GM23338 (cell line): ENCODE data around the gene ACADS. TPM values are rescaled to one million over a fixed set of nuclear protein-coding genes. Genes with fewer than 3 reads are reported as not detected.

Source experiments
- ATAC-seq: fragments of 200-7000 bp; cut with Tn5 transposase; 3 replicates; pipeline ENCODE4 v1.9.1; 2020
- DNase-seq: peaks from one replicate; pipeline ENCODE4 v3.0.0-alpha.2; 2015; ENCODE audit warnings: low spot score
- H2AFZ ChIP-seq: fragments of 200-600 bp; sonication (generic); 2 replicates; pipeline ENCODE4 v1.8.0; 2016; ENCODE audit warnings: antibody characterized with exemption, mild to moderate bottlenecking, moderate library complexity
- H3F3A ChIP-seq: fragments of 200-600 bp; sonication (generic); replicated peaks from 2 replicates; pipeline ENCODE4 v1.8.0; 2017; ENCODE audit warnings: antibody characterized with exemption, mixed run types, low read depth
- H3K27ac ChIP-seq: fragments of 200-600 bp; sonication (generic); 2 replicates; pipeline ENCODE4 v1.6.1; 2016; ENCODE audit warnings: low read depth
- H3K27me3 ChIP-seq: fragments of 200-600 bp; sonication (generic); 2 replicates; pipeline ENCODE4 v1.8.0; 2016; ENCODE audit warnings: mild to moderate bottlenecking, mixed run types, moderate library complexity; ENCODE audit not compliant: insufficient read depth
- H3K36me3 ChIP-seq: fragments of 200-600 bp; sonication (generic); 2 replicates; pipeline ENCODE4 v1.8.0; 2016; ENCODE audit warnings: mild to moderate bottlenecking; ENCODE audit not compliant: insufficient read depth
- H3K4me1 ChIP-seq: fragments of 200-600 bp; sonication (generic); 2 replicates; pipeline ENCODE4 v1.8.0; 2016; ENCODE audit warnings: mild to moderate bottlenecking, moderate library complexity; ENCODE audit not compliant: insufficient read depth
- H3K4me2 ChIP-seq: fragments of 200-600 bp; sonication (generic); 2 replicates; pipeline ENCODE4 v1.7.1; 2017; ENCODE audit warnings: mixed run types
- H3K4me3 ChIP-seq: fragments of 200-600 bp; sonication (generic); 2 replicates; pipeline ENCODE4 v1.6.1; 2016; ENCODE audit warnings: mixed run types
- H3K79me2 ChIP-seq: fragments of 200-600 bp; sonication (generic); replicated peaks from 2 replicates; pipeline ENCODE4 v1.8.0; 2017; ENCODE audit warnings: mild to moderate bottlenecking; ENCODE audit not compliant: insufficient read depth
- H3K9me2 ChIP-seq: fragments of 200-600 bp; sonication (generic); 2 replicates; pipeline ENCODE4 v1.8.0; 2017; ENCODE audit not compliant: insufficient read depth
- H4K20me1 ChIP-seq: fragments of 200-600 bp; sonication (generic); replicated peaks from 2 replicates; pipeline ENCODE4 v1.8.0; 2017; ENCODE audit warnings: mild to moderate bottlenecking; ENCODE audit not compliant: insufficient read depth
- H3K27ac Mint-ChIP-seq: 2 replicates; pipeline ENCODE4 v1.8.0; 2020; ENCODE audit warnings: inconsistent platforms, mild to moderate bottlenecking, moderate library complexity, mixed read lengths
- H3K27me3 Mint-ChIP-seq: 3 replicates; pipeline ENCODE4 v1.8.0; 2022; ENCODE audit warnings: low read depth, mild to moderate bottlenecking, moderate library complexity, mixed read lengths, inconsistent platforms; ENCODE audit not compliant: insufficient read depth, poor library complexity
- H3K36me3 Mint-ChIP-seq: 3 replicates; pipeline ENCODE4 v1.8.0; 2021; ENCODE audit warnings: low read depth, mild to moderate bottlenecking, inconsistent platforms, moderate library complexity, mixed read lengths
- H3K4me1 Mint-ChIP-seq: 3 replicates; pipeline ENCODE4 v1.8.0; 2020; ENCODE audit warnings: mild to moderate bottlenecking, inconsistent platforms, mixed read lengths
- H3K4me3 Mint-ChIP-seq: 3 replicates; pipeline ENCODE4 v1.8.0; 2021; ENCODE audit warnings: moderate library complexity, mild to moderate bottlenecking, inconsistent platforms, mixed read lengths
- H3K9me3 Mint-ChIP-seq: 3 replicates; pipeline ENCODE4 v1.8.0; 2020; ENCODE audit warnings: moderate library complexity, mild to moderate bottlenecking, inconsistent platforms, mixed read lengths
- CREB1 ChIP-seq: fragments of 250-450 bp; sonication (Bioruptor Pico); IDR thresholded peaks from 2 replicates; pipeline ENCODE4 v1.5.0; 2020; ENCODE audit warnings: low read depth, mild to moderate bottlenecking, moderate library complexity
- EZH2 ChIP-seq: fragments of 200-600 bp; sonication (generic); IDR thresholded peaks from one replicate; pipeline ENCODE4 v1.8.0; 2017; ENCODE audit warnings: antibody characterized with exemption, mild to moderate bottlenecking, low read depth; ENCODE audit not compliant: unreplicated experiment
- EZH2phosphoT487 ChIP-seq: fragments of 200-600 bp; sonication (generic); IDR thresholded peaks from one replicate; pipeline ENCODE4 v1.8.1; 2018; ENCODE audit warnings: antibody characterized with exemption; ENCODE audit not compliant: unreplicated experiment
- JUNB ChIP-seq: IDR thresholded peaks from one replicate; pipeline ENCODE4 v1.6.1; 2016; ENCODE audit warnings: antibody characterized with exemption; ENCODE audit not compliant: unreplicated experiment
- NANOG ChIP-seq: IDR thresholded peaks from 2 replicates; pipeline ENCODE4 v1.6.1; 2016; ENCODE audit warnings: antibody characterized with exemption, borderline replicate concordance
- POLR2AphosphoS5 ChIP-seq: IDR thresholded peaks from 2 replicates; pipeline ENCODE4 v1.6.1; 2016; ENCODE audit warnings: antibody characterized with exemption, low read depth
- STAT1 ChIP-seq: IDR thresholded peaks from one replicate; pipeline ENCODE4 v1.6.1; 2016; ENCODE audit warnings: antibody characterized with exemption; ENCODE audit not compliant: unreplicated experiment
- ZNF114 ChIP-seq: fragments of 250-450 bp; sonication (Bioruptor Pico); IDR thresholded peaks from 2 replicates; pipeline ENCODE4 v1.5.0; 2020; ENCODE audit warnings: mild to moderate bottlenecking, moderate library complexity
- ZNF331 ChIP-seq: fragments of 250-450 bp; sonication (Bioruptor Pico); IDR thresholded peaks from 2 replicates; pipeline ENCODE4 v1.5.0; 2020; ENCODE audit warnings: low read depth, mild to moderate bottlenecking, moderate library complexity
- polyA plus RNA-seq: library from polyadenylated mRNA; unstranded; fragments of >200 nt; fragmentation: Nextera tagmentation; extraction: Ambion mirVana; gene quantifications from 2 replicates; pipeline ENCODE4 v1.2.1, GENCODE V29; 2016
- total RNA-seq: library from RNA; depleted of rRNA; stranded (reverse); fragments of >200 nt; shearing (Covaris generic); gene quantifications from 2 replicates; pipeline ENCODE4 v1.2.3, GENCODE V29; 2014
- TF ChIP-seq, protein P1 (sequence below): fragments of 250-450 bp; sonication (Bioruptor Pico); IDR thresholded peaks from 2 replicates; pipeline ENCODE4 v1.5.0; 2020; ENCODE audit warnings: mild to moderate bottlenecking, moderate library complexity
- TF ChIP-seq, protein P2 (sequence below): IDR thresholded peaks from one replicate; pipeline ENCODE4 v1.6.1; 2018; ENCODE audit warnings: antibody characterized with exemption; ENCODE audit not compliant: unreplicated experiment

The ACADS gene
- total and polyA plus RNA-seq, 2 experiments from 2014 or later: 3.1 to 5.7 TPM

- Histone ChIP-seq H3K27me3 (no peaks in the 10 kb centered on the region), H3K36me3 (peaks cover 3% of the 10 kb centered on the region; the same call in 1 of the 2 replicates), H3K79me2 (no peaks in the 10 kb centered on the region), H3K4me1 (peaks cover 5% of the 10 kb centered on the region; the same call in 1 of the 2 replicates), H3K27ac (0 out of 2 replicates have a peak overlapping the region, but pooled peaks have one; percentile 50), H2AFZ (no peak overlapping the region), H3K4me3 (no peak overlapping the region), H3F3A (no peaks in the 10 kb centered on the region), H3K4me2 (peak overlapping the region; percentile 40; the same call in 1 of the 2 replicates), H4K20me1 (no peaks in the 10 kb centered on the region), H3K9me2 (no peaks in the 10 kb centered on the region)
- TF ChIP-seq EZH2 (no peak), JUNB (no peak), ZNF331 (no peak), EZH2phosphoT487 (no peak), NANOG (no peak), POLR2AphosphoS5 (no peak), ZNF114 (CRISPR knock-in tag) (no peak), STAT1 (no peak), CREB1 (no peak)
- TF ChIP-seq, protein P1, sequence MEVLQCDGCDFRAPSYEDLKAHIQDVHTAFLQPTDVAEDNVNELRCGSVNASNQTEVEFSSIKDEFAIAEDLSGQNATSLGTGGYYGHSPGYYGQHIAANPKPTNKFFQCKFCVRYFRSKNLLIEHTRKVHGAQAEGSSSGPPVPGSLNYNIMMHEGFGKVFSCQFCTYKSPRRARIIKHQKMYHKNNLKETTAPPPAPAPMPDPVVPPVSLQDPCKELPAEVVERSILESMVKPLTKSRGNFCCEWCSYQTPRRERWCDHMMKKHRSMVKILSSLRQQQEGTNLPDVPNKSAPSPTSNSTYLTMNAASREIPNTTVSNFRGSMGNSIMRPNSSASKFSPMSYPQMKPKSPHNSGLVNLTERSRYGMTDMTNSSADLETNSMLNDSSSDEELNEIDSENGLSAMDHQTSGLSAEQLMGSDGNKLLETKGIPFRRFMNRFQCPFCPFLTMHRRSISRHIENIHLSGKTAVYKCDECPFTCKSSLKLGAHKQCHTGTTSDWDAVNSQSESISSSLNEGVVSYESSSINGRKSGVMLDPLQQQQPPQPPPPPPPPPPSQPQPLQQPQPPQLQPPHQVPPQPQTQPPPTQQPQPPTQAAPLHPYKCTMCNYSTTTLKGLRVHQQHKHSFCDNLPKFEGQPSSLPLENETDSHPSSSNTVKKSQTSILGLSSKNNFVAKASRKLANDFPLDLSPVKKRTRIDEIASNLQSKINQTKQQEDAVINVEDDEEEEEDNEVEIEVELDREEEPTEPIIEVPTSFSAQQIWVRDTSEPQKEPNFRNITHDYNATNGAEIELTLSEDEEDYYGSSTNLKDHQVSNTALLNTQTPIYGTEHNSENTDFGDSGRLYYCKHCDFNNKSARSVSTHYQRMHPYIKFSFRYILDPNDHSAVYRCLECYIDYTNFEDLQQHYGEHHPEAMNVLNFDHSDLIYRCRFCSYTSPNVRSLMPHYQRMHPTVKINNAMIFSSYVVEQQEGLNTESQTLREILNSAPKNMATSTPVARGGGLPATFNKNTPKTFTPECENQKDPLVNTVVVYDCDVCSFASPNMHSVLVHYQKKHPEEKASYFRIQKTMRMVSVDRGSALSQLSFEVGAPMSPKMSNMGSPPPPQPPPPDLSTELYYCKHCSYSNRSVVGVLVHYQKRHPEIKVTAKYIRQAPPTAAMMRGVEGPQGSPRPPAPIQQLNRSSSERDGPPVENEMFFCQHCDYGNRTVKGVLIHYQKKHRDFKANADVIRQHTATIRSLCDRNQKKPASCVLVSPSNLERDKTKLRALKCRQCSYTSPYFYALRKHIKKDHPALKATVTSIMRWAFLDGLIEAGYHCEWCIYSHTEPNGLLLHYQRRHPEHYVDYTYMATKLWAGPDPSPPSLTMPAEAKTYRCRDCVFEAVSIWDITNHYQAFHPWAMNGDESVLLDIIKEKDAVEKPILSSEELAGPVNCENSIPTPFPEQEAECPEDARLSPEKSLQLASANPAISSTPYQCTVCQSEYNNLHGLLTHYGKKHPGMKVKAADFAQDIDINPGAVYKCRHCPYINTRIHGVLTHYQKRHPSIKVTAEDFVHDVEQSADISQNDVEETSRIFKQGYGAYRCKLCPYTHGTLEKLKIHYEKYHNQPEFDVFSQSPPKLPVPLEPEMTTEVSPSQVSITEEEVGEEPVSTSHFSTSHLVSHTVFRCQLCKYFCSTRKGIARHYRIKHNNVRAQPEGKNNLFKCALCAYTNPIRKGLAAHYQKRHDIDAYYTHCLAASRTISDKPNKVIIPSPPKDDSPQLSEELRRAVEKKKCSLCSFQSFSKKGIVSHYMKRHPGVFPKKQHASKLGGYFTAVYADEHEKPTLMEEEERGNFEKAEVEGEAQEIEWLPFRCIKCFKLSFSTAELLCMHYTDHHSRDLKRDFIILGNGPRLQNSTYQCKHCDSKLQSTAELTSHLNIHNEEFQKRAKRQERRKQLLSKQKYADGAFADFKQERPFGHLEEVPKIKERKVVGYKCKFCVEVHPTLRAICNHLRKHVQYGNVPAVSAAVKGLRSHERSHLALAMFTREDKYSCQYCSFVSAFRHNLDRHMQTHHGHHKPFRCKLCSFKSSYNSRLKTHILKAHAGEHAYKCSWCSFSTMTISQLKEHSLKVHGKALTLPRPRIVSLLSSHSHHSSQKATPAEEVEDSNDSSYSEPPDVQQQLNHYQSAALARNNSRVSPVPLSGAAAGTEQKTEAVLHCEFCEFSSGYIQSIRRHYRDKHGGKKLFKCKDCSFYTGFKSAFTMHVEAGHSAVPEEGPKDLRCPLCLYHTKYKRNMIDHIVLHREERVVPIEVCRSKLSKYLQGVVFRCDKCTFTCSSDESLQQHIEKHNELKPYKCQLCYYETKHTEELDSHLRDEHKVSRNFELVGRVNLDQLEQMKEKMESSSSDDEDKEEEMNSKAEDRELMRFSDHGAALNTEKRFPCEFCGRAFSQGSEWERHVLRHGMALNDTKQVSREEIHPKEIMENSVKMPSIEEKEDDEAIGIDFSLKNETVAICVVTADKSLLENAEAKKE (CRISPR knock-in tag): no peak
- TF ChIP-seq, protein P2, sequence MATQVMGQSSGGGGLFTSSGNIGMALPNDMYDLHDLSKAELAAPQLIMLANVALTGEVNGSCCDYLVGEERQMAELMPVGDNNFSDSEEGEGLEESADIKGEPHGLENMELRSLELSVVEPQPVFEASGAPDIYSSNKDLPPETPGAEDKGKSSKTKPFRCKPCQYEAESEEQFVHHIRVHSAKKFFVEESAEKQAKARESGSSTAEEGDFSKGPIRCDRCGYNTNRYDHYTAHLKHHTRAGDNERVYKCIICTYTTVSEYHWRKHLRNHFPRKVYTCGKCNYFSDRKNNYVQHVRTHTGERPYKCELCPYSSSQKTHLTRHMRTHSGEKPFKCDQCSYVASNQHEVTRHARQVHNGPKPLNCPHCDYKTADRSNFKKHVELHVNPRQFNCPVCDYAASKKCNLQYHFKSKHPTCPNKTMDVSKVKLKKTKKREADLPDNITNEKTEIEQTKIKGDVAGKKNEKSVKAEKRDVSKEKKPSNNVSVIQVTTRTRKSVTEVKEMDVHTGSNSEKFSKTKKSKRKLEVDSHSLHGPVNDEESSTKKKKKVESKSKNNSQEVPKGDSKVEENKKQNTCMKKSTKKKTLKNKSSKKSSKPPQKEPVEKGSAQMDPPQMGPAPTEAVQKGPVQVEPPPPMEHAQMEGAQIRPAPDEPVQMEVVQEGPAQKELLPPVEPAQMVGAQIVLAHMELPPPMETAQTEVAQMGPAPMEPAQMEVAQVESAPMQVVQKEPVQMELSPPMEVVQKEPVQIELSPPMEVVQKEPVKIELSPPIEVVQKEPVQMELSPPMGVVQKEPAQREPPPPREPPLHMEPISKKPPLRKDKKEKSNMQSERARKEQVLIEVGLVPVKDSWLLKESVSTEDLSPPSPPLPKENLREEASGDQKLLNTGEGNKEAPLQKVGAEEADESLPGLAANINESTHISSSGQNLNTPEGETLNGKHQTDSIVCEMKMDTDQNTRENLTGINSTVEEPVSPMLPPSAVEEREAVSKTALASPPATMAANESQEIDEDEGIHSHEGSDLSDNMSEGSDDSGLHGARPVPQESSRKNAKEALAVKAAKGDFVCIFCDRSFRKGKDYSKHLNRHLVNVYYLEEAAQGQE: no peak
- peaks cover 4% of the 10 kb centered on the region; the same call in 2 of the 3 replicates for H3K9me3 Mint-ChIP-seq
- no peak overlapping the region for H3K4me3 Mint-ChIP-seq
- DNase-seq: no peak
- peaks cover 22% of the 10 kb centered on the region for H3K4me1 Mint-ChIP-seq
- H3K27ac Mint-ChIP-seq: peak overlapping the region; percentile 58; the same call in 1 of the 2 replicates
- peak; percentile 54 for ATAC-seq
- H3K27me3 Mint-ChIP-seq: peaks cover 6% of the 10 kb centered on the region
- peaks cover 23% of the 10 kb centered on the region for H3K36me3 Mint-ChIP-seq
Observed at GRCh38 chr12:120759591-120760348, 34.1 kb downstream of the ACADS start.
